Measurements from ENCODE around the gene PCDHB4. TPM values are rescaled to one million over a fixed set of nuclear protein-coding genes. Genes with fewer than 3 reads are reported as not detected.

The PCDHB4 gene
- total and polyA plus RNA-seq, 2 of the 13 experiments (the other 11 are each of a cell fraction or from before 2014, with no cell fraction given) = 0.08 to 0.13 TPM

DNA sequence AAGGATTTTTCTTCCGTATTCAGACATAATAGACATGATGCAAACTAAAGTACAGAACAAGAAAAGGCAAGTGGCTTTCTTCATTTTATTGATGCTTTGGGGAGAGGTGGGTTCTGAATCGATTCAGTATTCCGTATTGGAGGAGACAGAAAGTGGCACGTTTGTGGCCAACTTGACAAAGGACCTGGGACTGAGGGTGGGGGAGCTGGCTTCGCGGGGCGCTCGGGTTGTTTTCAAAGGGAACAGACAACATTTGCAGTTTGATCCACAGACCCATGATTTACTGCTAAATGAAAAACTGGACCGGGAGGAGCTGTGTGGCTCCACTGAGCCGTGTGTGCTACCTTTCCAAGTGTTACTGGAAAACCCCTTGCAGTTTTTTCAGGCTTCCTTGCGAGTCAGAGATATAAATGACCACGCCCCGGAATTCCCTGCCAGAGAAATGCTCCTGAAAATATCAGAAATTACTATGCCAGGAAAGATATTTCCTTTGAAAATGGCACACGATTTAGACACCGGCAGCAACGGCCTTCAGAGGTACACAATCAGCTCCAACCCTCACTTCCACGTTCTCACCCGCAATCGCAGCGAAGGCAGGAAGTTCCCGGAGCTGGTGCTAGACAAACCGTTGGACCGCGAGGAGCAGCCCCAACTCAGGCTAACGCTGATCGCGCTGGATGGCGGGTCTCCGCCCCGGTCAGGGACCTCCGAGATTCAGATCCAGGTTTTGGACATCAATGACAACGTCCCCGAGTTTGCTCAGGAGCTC lies 28.8 kb downstream of the PCDHB4 start:
- DNase-seq (ENCODE audit: low spot score) (no peak), FAIRE-seq (no peak), ATAC-seq (peak; percentile 67)
- TF ChIP-seq ZNF20 (CRISPR knock-in tag; IDR thresholded peaks at IDR 0.05) (no peak), ZNF687 (CRISPR knock-in tag; IDR thresholded peaks at IDR 0.05) (peak; percentile 23; the same call in 1 of the 2 replicates), ISL2 (CRISPR knock-in tag; IDR thresholded peaks at IDR 0.05) (0 out of 2 replicates have a peak, but pooled peaks have one; percentile 9)
- TF ChIP-seq, protein P1, sequence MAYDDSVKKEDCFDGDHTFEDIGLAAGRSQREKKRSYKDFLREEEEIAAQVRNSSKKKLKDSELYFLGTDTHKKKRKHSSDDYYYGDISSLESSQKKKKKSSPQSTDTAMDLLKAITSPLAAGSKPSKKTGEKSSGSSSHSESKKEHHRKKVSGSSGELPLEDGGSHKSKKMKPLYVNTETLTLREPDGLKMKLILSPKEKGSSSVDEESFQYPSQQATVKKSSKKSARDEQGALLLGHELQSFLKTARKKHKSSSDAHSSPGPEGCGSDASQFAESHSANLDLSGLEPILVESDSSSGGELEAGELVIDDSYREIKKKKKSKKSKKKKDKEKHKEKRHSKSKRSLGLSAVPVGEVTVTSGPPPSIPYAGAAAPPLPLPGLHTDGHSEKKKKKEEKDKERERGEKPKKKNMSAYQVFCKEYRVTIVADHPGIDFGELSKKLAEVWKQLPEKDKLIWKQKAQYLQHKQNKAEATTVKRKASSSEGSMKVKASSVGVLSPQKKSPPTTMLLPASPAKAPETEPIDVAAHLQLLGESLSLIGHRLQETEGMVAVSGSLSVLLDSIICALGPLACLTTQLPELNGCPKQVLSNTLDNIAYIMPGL (CRISPR knock-in tag; IDR thresholded peaks at IDR 0.05; ENCODE audit: borderline replicate concordance in 1 of 2, low read depth in 1 of 2) = peak in 1 of 2 experiments; percentile 9; a peak in 1 of 4 replicates
- H3K27ac ChIP-seq (ENCODE audit: extremely low read length, insufficient read depth, low read length) = no peak overlapping the region
- H3K36me3 ChIP-seq (replicated peaks in 1 of 2; ENCODE audit: control insufficient read depth in 1 of 2, insufficient read depth in 2 of 2, low read length in 2 of 2) = no peaks in the 10 kb centered on the region
- H3K4me1 ChIP-seq (ENCODE audit: insufficient read depth, low read length) = peaks cover 7% of the 10 kb centered on the region; the same call in 1 of the 2 replicates
- peaks cover 0 to 10% of the 10 kb centered on the region in 2 experiments; a peak in 1 of 5 replicates for H3K27me3 ChIP-seq (ENCODE audit: control insufficient read depth in 1 of 2, insufficient read depth in 2 of 2, low read length in 2 of 2)
- H3K4me2 ChIP-seq (ENCODE audit: low read depth, low read length) = peak overlapping the region; percentile 67
- CTCF ChIA-PET (ENCODE audit: low intra/inter-chr PET ratio, low total read pairs) = interaction anchor here (1.2 kb wide), 1 partner anchor 414 kb away, joined by 3 read pairs; no protein-coding TSS in a partner anchor
- no TSS peak for BruUV-seq (replicated peaks)
- no peak overlapping the region for H3K9ac ChIP-seq (ENCODE audit: insufficient read depth, low read depth, low read length)
- H2AFZ ChIP-seq (ENCODE audit: low read length) = peak overlapping the region; percentile 64
- no peaks in the 10 kb centered on the region for H3K9me3 ChIP-seq (ENCODE audit: low read length)
- H4K20me1 ChIP-seq (ENCODE audit: insufficient read depth, low read length) = no peaks in the 10 kb centered on the region
- in situ Hi-C loops (cut with HindIII; ENCODE audit: extremely low pct_ligation_motif_present, low pct_unique_long_range_greater_than_20kb) = no loop called here
- H3K4me3 ChIP-seq (replicated peaks in 1 of 3; ENCODE audit: insufficient read depth in 1 of 3, low read depth in 2 of 3, low read length in 3 of 3) = peak overlapping the region in 2 of 3 experiments; percentile 18 to 47; a peak in 2 of 6 replicates
- H3K79me2 ChIP-seq (ENCODE audit: insufficient read depth, low read length) = no peaks in the 10 kb centered on the region
- intact Hi-C loops (cut with micrococcal nuclease; ENCODE audit: unreplicated experiment) = loop anchor here (2.0 kb wide), 1 partner anchor 66 kb away; no protein-coding TSS in a partner anchor
- 32% methylated on average over 20 of the region's 33 CpGs for WGBS (ENCODE audit: low lambda C conversion rate)
- POLR2A ChIA-PET = no interaction called here
